Activated CD4-positive, CD25-positive, alpha-beta regulatory T cell treated with anti-CD3 and anti-CD28 coated beads, Interleukin-2, amount 50 U/mL, for 72 hours (primary cell): ENCODE measurements around the gene PSMB2.
"Not testable (repeated sequence)": the region's sequence is repeated elsewhere in the genome, so short reads cannot be mapped to it uniquely, and the experiment has no call there.

Experiments used
- DNase-seq: peaks from one replicate; pipeline ENCODE4 v3.0.0; 2021

Gene PSMB2

GRCh38 chr1:35591211-35591610 is 50.1 kb downstream of the PSMB2 start:
- no peak for DNase-seq

- DNase-seq = no peak
Observed at GRCh38 chr1:35590476-35591040, 50.8 kb downstream of the PSMB2 start.

- no peak for DNase-seq
Observed at GRCh38 chr1:35589516-35590427, 51.6 kb downstream of the PSMB2 start.

- DNase-seq = no peak
Observed at GRCh38 chr1:35588197-35588910, 53.0 kb downstream of the PSMB2 start.

- no peak for DNase-seq
Observed at GRCh38 chr1:35587736-35588135, 53.6 kb downstream of the PSMB2 start.

- DNase-seq = no peak
Observed at GRCh38 chr1:35586808-35587207, 54.5 kb downstream of the PSMB2 start.

GRCh38 chr1:35585805-35586204 is 55.5 kb downstream of the PSMB2 start:
- DNase-seq = not testable (repeated sequence)

GRCh38 chr1:35585281-35585680 is 56.0 kb downstream of the PSMB2 start:
- no peak for DNase-seq

GRCh38 chr1:35581621-35582020 is 59.7 kb downstream of the PSMB2 start:
- not testable (repeated sequence) for DNase-seq

- no peak for DNase-seq
Observed at GRCh38 chr1:35580949-35581388, 60.4 kb downstream of the PSMB2 start.

- peak; percentile 64 for DNase-seq
Observed at GRCh38 chr1:35577071-35577998, 64.0 kb downstream of the PSMB2 start.

GRCh38 chr1:35576766-35577070 is 64.6 kb downstream of the PSMB2 start:
- not testable (repeated sequence) for DNase-seq

GRCh38 chr1:35576061-35576765 is 65.1 kb downstream of the PSMB2 start:
- DNase-seq = no peak

- DNase-seq = no peak
Observed at GRCh38 chr1:35575416-35575958, 65.8 kb downstream of the PSMB2 start.

GRCh38 chr1:35574655-35575415 is 66.5 kb downstream of the PSMB2 start:
- no peak for DNase-seq

- no peak for DNase-seq
Observed at GRCh38 chr1:35574125-35574654, 67.1 kb downstream of the PSMB2 start.

- no peak for DNase-seq
Observed at GRCh38 chr1:35573198-35574124, 67.9 kb downstream of the PSMB2 start, which contains the start of gene TFAP2E. TFAP2E (plus strand) TSS chr1:35573314; CDS start chr1:35573578, 264 bp downstream.

- DNase-seq = no peak
Observed at GRCh38 chr1:35572296-35572695, 69.0 kb downstream of the PSMB2 start.

GRCh38 chr1:35571263-35571662 is 70.1 kb downstream of the PSMB2 start:
- no peak for DNase-seq
